Activated naive CD4-positive, alpha-beta T cell treated with anti-CD3 and anti-CD28 coated beads for 36 hours (primary cell): Measurements from ENCODE around the gene LDLRAD3. TPM values are rescaled to one million over a fixed set of nuclear protein-coding genes. Genes with fewer than 3 reads are reported as not detected.
A peak's percentile ranks its signal among the peaks of the same experiment; 100 is the strongest.

ENCODE experiments used
- CTCF ChIA-PET: fragments of 350-600 bp; sonication (Branson Sonifier 250); formaldehyde crosslinking; loops from one replicate; lab custom pipeline; 2021; ENCODE audit warnings: antibody characterized with exemption; lab: Charles Lee
- DNase-seq: peaks from one replicate; pipeline ENCODE4 v3.0.0-alpha.2; 2020
- H3K27ac Mint-ChIP-seq: one replicate; pipeline ENCODE4 v1.8.0; 2021; ENCODE audit warnings: mild to moderate bottlenecking, mixed read lengths
- H3K27me3 Mint-ChIP-seq: one replicate; pipeline ENCODE4 v1.8.0; 2021; ENCODE audit warnings: low read depth, mixed read lengths
- H3K36me3 Mint-ChIP-seq: one replicate; pipeline ENCODE4 v1.8.0; 2021; ENCODE audit warnings: low read depth, mixed read lengths
- H3K4me1 Mint-ChIP-seq: one replicate; pipeline ENCODE4 v1.8.0; 2021; ENCODE audit warnings: low read depth, mixed read lengths
- H3K4me3 Mint-ChIP-seq: one replicate; pipeline ENCODE4 v1.8.0; 2021; ENCODE audit warnings: mild to moderate bottlenecking, moderate library complexity, mixed read lengths
- H3K9me3 Mint-ChIP-seq: one replicate; pipeline ENCODE4 v1.8.0; 2021; ENCODE audit warnings: mixed read lengths
- intact Hi-C: fragments of 100-400 bp; cut with micrococcal nuclease; formaldehyde crosslinking; loops from one replicate; pipeline ENCODE4 v1.15.1; 2023
- total RNA-seq, 2 experiments: library from RNA; stranded (reverse); gene quantifications; one replicate each; pipeline ENCODE4 v1.2.3, GENCODE V29; 2021

LDLRAD3 gene
- total RNA-seq, 2 experiments from 2014 or later = 0.17 to 0.22 TPM

DNA sequence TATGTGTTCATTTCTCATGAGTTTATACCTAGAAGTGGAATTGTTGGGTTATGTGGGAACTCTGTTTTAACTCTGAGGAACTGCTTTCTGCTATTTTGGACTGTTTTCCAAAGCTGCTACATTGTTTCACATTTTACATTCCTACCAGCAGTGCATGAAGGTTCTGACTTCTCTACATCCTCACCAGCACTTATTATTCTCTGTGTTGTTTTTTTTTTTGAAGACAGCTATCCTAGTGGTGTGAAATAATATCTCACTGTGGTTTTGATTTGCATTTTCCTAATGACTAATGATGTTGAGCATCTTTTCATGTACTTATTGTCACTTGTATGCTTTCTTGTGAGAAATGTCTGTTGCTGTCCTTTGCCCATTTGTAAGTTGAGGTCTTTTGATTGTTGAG is 175.4 kb downstream of the LDLRAD3 start:
- Mint-ChIP-seq H3K36me3 (no peaks in the 10 kb centered on the region), H3K9me3 (no peaks in the 10 kb centered on the region), H3K27ac (no peak overlapping the region), H3K27me3 (peaks cover 12% of the 10 kb centered on the region), H3K4me3 (no peak overlapping the region), H3K4me1 (no peaks in the 10 kb centered on the region)
- no peak for DNase-seq
- intact Hi-C loops = no loop called here
- CTCF ChIA-PET = no interaction called here

DNA sequence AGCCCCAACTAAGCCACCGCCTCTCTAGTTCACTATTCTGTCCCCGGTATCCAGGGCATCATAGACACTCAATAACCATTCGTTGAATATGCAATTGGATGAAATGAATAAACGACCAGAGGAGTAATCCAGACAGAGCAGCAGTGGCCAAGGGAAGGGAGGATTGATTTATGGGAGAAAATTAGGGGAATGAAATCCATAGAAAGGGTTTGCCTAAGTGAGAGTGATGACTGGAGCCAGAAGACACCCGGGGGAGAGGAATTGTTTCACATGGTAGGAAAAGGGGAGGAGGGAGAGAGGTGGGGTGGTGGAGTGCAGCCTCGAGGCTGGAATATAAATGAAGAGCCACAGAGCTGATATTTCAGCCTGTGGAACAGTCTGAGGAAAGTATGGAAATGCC is 177.2 kb downstream of the LDLRAD3 start:
- no peaks in the 10 kb centered on the region for H3K36me3 Mint-ChIP-seq
- no peak overlapping the region for H3K4me3 Mint-ChIP-seq
- DNase-seq = no peak
- intact Hi-C loops = no loop called here
- peaks cover 8% of the 10 kb centered on the region for H3K27me3 Mint-ChIP-seq
- no peak overlapping the region for H3K27ac Mint-ChIP-seq
- CTCF ChIA-PET = no interaction called here
- H3K4me1 Mint-ChIP-seq = no peaks in the 10 kb centered on the region
- H3K9me3 Mint-ChIP-seq = no peaks in the 10 kb centered on the region

DNA sequence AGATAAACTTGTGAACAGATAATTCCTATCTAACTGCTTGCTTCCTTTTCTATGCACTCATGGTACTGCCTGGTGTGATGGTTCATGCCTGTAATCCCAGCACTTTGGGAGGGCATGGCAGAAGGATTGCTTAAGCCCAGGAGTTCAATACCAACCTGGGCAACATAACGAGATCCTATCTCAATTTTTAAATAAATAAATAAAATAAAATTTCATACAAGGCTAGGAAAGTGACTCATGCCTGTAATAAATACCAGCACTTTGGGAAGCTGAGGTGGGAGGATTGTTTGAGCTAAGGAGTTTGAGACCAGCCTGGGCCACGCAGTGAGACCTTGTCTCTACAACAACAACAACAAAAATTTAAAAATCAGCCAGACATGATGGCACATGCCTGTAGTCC is 178.8 kb downstream of the LDLRAD3 start:
- no peaks in the 10 kb centered on the region for H3K4me1 Mint-ChIP-seq
- DNase-seq = no peak
- CTCF ChIA-PET = no interaction called here
- intact Hi-C loops = no loop called here
- no peak overlapping the region for H3K4me3 Mint-ChIP-seq
- no peaks in the 10 kb centered on the region for H3K9me3 Mint-ChIP-seq
- peaks cover 7% of the 10 kb centered on the region for H3K27me3 Mint-ChIP-seq
- H3K36me3 Mint-ChIP-seq = no peaks in the 10 kb centered on the region
- H3K27ac Mint-ChIP-seq = no peak overlapping the region

DNA sequence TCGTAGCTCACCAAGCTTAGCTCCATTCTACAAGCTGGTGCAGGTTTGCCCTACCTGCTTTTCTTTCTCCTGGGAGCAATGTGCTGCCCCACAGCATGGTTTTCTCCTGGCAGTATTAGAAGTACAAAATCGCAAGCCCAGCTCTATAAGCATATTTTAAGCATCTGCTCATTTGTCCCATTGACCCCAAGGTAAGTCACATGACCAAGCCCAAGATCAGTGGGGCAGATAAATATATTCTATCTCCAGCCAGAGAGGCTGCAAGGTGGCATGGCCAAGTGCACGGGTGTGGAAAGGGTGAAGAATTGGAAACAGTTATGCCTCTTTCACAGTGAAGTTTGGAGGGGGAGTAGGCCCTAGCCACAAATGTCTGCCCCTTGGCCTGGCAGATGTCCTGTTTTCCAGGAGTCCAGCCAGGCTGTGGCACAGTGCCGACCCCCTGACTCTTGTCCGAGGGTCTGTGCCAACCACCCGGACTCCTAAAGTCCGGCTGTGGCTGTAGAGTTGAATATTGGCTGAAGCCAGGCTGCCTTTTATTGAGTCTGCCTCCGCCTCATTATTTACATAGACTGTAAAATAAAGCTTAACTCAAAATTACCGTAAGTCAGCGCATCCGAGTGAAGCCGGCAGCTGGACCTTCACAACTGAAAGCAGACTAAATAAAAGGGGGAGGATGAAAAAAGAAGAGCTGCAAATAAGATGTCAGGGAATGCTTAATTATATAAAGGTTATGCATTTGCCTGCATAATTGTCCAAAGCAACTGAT is 179.7 kb downstream of the LDLRAD3 start:
- CTCF ChIA-PET = no interaction called here
- intact Hi-C loops = no loop called here
- no peak for DNase-seq
- Mint-ChIP-seq H3K36me3 (no peaks in the 10 kb centered on the region), H3K27me3 (peaks cover 7% of the 10 kb centered on the region), H3K9me3 (no peaks in the 10 kb centered on the region), H3K27ac (no peak overlapping the region), H3K4me1 (no peaks in the 10 kb centered on the region), H3K4me3 (no peak overlapping the region)

DNA sequence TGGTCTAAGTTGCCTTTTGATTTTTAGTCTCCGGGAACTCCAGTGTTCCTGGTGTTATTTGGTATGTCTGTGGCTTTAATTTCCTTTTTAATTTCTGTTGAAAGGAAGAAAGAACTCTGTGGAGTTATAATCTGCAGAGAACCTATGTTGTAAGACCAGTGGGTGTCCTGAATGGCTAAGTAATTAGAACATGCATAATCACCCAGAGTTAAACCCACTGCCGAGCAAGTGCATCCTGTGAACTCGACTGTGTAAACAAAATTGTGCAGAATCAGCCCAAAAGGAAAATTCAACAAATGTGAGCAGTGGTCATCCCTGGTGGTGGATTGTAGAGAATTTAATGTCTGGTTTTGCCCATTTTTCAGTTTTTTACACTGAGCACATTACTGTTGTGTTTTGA is 182.8 kb downstream of the LDLRAD3 start:
- intact Hi-C loops = no loop called here
- DNase-seq = no peak
- Mint-ChIP-seq H3K27ac (no peak overlapping the region), H3K27me3 (peaks cover 9% of the 10 kb centered on the region), H3K36me3 (no peaks in the 10 kb centered on the region), H3K9me3 (no peaks in the 10 kb centered on the region), H3K4me1 (no peaks in the 10 kb centered on the region), H3K4me3 (no peak overlapping the region)
- CTCF ChIA-PET = no interaction called here

DNA sequence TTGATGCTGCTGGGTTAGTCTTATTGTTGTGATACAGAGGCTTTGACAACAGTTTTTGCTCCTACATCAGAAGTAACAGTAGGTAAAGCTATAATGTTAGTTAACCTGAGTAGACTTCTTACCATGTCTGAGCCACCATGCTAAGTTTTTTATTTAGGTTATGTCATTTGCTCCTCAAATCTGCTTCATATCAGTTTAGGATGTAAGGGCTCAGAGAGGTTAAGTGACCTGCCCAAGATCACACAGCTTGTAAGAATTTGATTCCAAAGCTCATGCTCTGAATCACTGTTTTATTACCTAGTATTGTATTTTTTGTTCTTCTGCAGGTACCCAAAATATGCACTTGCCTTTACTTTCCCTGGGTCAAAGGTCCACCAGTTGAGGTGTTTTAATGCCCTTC is 183.7 kb downstream of the LDLRAD3 start:
- no peaks in the 10 kb centered on the region for H3K4me1 Mint-ChIP-seq
- intact Hi-C loops = no loop called here
- no peak overlapping the region for H3K4me3 Mint-ChIP-seq
- CTCF ChIA-PET = interaction anchor here (0.5 to 1.4 kb wide), 2 partner anchors 16 to 131 kb away, joined by 4 to 5 read pairs; no protein-coding TSS in a partner anchor
- H3K9me3 Mint-ChIP-seq = no peaks in the 10 kb centered on the region
- no peak for DNase-seq
- H3K27ac Mint-ChIP-seq = no peak overlapping the region
- H3K27me3 Mint-ChIP-seq = peaks cover 11% of the 10 kb centered on the region
- no peaks in the 10 kb centered on the region for H3K36me3 Mint-ChIP-seq

DNA sequence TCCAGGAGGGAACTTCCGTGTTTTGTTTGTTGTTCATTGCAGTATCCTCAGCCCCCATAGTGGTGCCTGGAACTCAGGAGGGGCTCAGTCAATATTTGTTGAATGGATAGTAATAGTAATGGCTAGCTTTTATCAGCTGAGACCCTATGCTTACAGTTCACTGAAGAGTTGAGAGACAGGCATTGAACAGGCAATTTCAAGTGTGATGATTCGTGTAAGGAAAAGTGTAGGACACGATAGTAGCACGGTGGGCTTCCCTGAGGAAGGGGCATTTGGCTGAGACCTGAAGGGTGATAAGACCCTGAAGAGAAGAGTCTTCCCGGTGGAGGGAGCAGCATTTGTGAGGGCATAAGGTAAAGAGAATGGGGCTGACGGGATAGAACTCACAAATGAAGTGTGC is 186.1 kb downstream of the LDLRAD3 start:
- DNase-seq = no peak
- intact Hi-C loops = no loop called here
- Mint-ChIP-seq H3K27me3 (peaks cover 12% of the 10 kb centered on the region), H3K4me1 (no peaks in the 10 kb centered on the region), H3K27ac (no peak overlapping the region), H3K36me3 (no peaks in the 10 kb centered on the region), H3K9me3 (no peaks in the 10 kb centered on the region), H3K4me3 (no peak overlapping the region)
- CTCF ChIA-PET = no interaction called here

DNA sequence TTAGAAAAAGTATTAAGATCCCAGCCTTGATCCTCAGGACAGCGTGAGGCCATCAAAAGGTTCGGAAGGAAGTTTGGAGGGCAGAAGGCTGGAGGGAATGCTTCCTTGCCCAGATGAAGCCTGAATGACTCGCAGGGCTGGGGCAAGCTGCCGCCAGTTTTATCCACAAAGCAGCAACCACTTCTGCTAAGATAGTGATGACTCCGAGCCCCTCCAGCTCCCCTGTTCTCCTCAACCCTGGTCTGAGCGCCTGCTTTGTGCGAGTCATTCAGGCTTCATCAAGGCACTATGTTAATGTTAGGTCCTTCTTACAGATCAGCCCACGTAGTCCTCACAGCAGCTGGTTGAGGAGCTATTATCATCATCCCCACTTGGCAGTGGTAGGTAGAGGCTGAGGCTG is 186.5 kb downstream of the LDLRAD3 start:
- Mint-ChIP-seq H3K4me1 (no peaks in the 10 kb centered on the region), H3K27me3 (peaks cover 13% of the 10 kb centered on the region), H3K27ac (no peak overlapping the region), H3K36me3 (no peaks in the 10 kb centered on the region), H3K9me3 (no peaks in the 10 kb centered on the region), H3K4me3 (no peak overlapping the region)
- intact Hi-C loops = no loop called here
- CTCF ChIA-PET = no interaction called here
- no peak for DNase-seq

DNA sequence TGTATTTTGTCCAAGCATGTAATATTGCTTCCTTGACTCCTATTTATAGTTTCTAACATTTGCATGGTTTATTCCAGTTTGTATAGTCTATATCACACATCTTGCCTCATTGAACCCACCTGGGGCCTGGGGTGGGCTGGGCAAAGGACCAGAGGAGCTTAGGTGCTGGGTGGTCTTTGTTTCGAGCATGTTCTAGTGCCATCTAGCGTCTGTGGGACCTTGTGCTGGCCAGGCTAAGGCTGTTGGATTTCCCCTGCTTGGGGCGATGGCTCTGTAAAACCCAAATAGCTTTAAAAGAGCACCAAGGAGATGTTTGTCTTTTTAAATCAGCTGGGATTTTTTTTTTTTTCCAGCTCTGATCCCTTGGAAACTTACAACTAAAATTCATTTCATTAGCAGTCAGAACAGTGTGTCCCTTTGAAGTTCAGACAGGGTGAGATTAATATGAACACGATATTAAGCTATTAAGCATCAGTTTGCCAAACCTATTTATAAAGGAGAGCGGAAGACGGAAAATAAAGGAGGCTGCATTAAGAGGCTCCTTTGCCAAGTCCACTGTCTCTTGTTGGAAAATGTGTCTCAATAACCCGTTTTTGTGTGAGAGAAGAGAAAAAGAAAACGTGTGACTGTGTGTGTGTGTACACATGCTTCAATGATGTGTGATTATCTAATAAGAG is 188.0 kb downstream of the LDLRAD3 start:
- CTCF ChIA-PET = interaction anchor here (0.7 to 1.3 kb wide), 5 partner anchors 19 to 524 kb away, joined by 3 to 4 read pairs (median 3); no protein-coding TSS in a partner anchor
- H3K4me3 Mint-ChIP-seq = no peak overlapping the region
- no peaks in the 10 kb centered on the region for H3K9me3 Mint-ChIP-seq
- intact Hi-C loops = loop anchor here (1.0 kb wide), 1 partner anchor 516 kb away; no protein-coding TSS in a partner anchor
- peaks cover 11% of the 10 kb centered on the region for H3K27me3 Mint-ChIP-seq
- no peaks in the 10 kb centered on the region for H3K4me1 Mint-ChIP-seq
- no peaks in the 10 kb centered on the region for H3K36me3 Mint-ChIP-seq
- DNase-seq = peak; percentile 41
- no peak overlapping the region for H3K27ac Mint-ChIP-seq

DNA sequence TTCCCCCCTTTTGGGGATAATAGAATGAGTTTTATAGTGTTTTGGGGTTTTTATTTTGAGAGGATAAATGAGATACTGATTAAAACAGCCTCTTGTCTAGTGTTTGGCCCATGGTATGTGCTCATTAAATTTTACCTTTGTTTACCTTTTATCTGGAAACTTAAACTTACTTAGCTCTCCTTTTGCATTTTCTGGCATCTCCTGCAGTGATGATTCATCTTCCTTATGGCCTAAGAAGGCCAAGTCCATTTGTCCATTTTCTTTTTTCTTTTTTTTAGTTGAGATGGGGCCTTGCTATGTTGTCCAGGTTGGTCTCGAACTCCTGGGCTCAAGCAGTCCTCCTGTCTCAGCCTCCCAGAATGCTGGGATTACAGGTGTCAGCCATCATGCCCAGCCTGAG is 189.1 kb downstream of the LDLRAD3 start:
- CTCF ChIA-PET = interaction anchor here (0.9 kb wide), 1 partner anchor 290 kb away, joined by 3 read pairs; no protein-coding TSS in a partner anchor
- peaks cover 11% of the 10 kb centered on the region for H3K27me3 Mint-ChIP-seq
- no peak overlapping the region for H3K27ac Mint-ChIP-seq
- no peak for DNase-seq
- no peaks in the 10 kb centered on the region for H3K36me3 Mint-ChIP-seq
- no peaks in the 10 kb centered on the region for H3K9me3 Mint-ChIP-seq
- H3K4me1 Mint-ChIP-seq = no peaks in the 10 kb centered on the region
- intact Hi-C loops = no loop called here
- H3K4me3 Mint-ChIP-seq = no peak overlapping the region

DNA sequence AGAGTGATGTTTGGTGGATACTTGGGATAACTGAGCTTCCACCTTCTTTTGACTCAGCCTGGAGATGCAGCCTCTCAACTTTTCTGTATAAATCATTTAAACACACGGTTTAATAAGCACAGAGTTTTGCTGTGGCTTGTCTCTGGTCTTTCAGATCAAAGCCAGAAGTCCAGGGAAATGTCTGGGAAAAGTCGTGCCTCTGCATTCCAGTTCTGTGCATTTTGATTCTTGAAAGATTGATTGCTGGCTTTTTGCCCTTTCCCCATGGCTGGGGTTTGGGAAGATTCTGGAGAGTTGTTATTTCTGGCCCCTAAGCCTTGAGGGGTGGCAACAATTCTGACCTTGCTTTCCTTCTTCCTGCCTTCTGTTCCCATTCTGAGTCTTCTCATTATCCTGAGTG is 191.2 kb downstream of the LDLRAD3 start:
- no peaks in the 10 kb centered on the region for H3K9me3 Mint-ChIP-seq
- H3K27ac Mint-ChIP-seq = no peak overlapping the region
- H3K4me1 Mint-ChIP-seq = no peaks in the 10 kb centered on the region
- DNase-seq = no peak
- H3K27me3 Mint-ChIP-seq = peaks cover 10% of the 10 kb centered on the region
- H3K4me3 Mint-ChIP-seq = no peak overlapping the region
- no peaks in the 10 kb centered on the region for H3K36me3 Mint-ChIP-seq
- CTCF ChIA-PET = interaction anchor here (0.9 kb wide), 1 partner anchor 133 kb away, joined by 4 read pairs; no protein-coding TSS in a partner anchor
- intact Hi-C loops = no loop called here

DNA sequence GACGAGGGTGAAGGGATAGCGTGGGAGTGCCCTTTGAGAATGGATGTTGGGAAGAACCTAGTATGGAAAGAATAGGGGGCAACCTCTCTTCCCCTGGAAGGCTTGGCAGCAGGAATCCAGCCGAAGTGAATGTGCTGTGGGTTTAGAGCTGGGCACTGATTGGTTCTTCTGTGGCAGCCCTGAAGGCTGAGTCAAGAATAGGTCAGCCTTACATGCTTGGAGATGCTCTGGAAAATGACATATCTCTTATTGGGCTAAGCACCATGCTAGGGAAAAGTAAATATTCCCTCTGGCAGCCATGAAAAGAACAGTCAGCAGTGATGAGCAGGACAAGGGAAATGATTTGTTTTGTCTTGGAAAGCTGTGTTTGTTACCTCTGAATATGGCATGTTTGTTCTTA is 195.9 kb downstream of the LDLRAD3 start:
- Mint-ChIP-seq H3K9me3 (no peaks in the 10 kb centered on the region), H3K4me3 (no peak overlapping the region), H3K36me3 (no peaks in the 10 kb centered on the region), H3K27ac (no peak overlapping the region), H3K4me1 (no peaks in the 10 kb centered on the region), H3K27me3 (peaks cover 6% of the 10 kb centered on the region)
- CTCF ChIA-PET = no interaction called here
- no peak for DNase-seq
- intact Hi-C loops = no loop called here
